Cardiac fibroblast (primary cell): ENCODE data around the gene NID2.

Experiments used
- DNase-seq, 2 donors: peaks; one replicate each; pipeline versions ENCODE4 v3.0.0 to v3.0.0-alpha.2; 2010; ENCODE audit warnings: low read depth in 2 of 2
- H3K4me3 ChIP-seq, 2 donors: replicated peaks in 1 of 2; 1 replicate in 1 of 2; 2 replicates in 1 of 2; pipeline ENCODE4 v1.5.1; 2011; ENCODE audit warnings: low read depth in 2 of 2, low read length in 2 of 2, mild to moderate bottlenecking in 2 of 2, moderate library complexity in 1 of 2
- CTCF ChIP-seq: IDR thresholded peaks from one replicate; pipeline ENCODE4 v1.5.1; 2011; ENCODE audit warnings: low read depth, mild to moderate bottlenecking, low read length, inconsistent platforms

Gene NID2

GRCh38 chr14:52080808-52081755 is 12.2 kb upstream of the NID2 start:
- peak; percentile 88 to 96 for DNase-seq
- no peak overlapping the region for H3K4me3 ChIP-seq
- TF ChIP-seq CTCF, result no peak

GRCh38 chr14:52080158-52080800 is 11.4 kb upstream of the NID2 start:
- no peak for TF ChIP-seq CTCF
- DNase-seq, result peak; percentile 82 to 90

GRCh38 chr14:52079239-52079959 is 10.5 kb upstream of the NID2 start:
- TF ChIP-seq CTCF, result no peak

More at GRCh38 chr14:52080158-52080800, 11.4 kb upstream of the NID2 start:
- H3K4me3 ChIP-seq, result no peak overlapping the region

GRCh38 chr14:52078721-52079120 is 9.9 kb upstream of the NID2 start:
- TF ChIP-seq CTCF, result no peak
- no peak overlapping the region for H3K4me3 ChIP-seq
- DNase-seq, result no peak

More at GRCh38 chr14:52079239-52079959, 10.5 kb upstream of the NID2 start:
- no peak overlapping the region for H3K4me3 ChIP-seq
- DNase-seq, result peak in 1 of 2 donors; percentile 76

- peak; percentile 50 to 79 for DNase-seq
- no peak for TF ChIP-seq CTCF
- no peak overlapping the region for H3K4me3 ChIP-seq
Observed at GRCh38 chr14:52078095-52078531, 9.3 kb upstream of the NID2 start.

- no peak for TF ChIP-seq CTCF
- H3K4me3 ChIP-seq, result no peak overlapping the region
- DNase-seq, result peak in 1 of 2 donors; percentile 49
Observed at GRCh38 chr14:52077256-52077979, 8.6 kb upstream of the NID2 start.
